Measurements from ENCODE around the gene EPHA8.

Gene EPHA8

DNA sequence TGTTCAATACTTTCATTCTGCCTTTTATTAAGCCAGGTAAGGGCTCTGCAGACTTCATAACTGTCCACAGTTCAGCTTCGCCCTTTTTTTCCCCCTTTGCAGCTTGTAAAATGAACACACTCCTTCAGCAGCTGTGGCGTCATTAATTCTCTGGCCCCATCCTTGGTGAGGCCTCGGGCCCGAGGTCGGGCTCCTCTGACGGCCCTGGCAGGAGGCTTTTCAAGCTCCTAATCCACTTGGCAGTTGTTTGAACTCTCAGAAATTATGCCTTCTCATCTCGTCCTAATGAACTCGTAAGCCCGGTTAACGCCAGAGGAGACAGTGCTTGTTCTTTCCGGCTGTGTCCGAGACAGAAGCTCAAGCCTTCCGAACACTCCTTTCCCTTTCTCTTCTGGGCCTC is 18.1 kb upstream of the EPHA8 start:
- H3K4me3 Mint-ChIP-seq, result no peak overlapping the region
- H3K9me3 Mint-ChIP-seq, result no peaks in the 10 kb centered on the region
- H3K27me3 Mint-ChIP-seq, result peaks cover 27% of the 10 kb centered on the region
- H3K27ac Mint-ChIP-seq, result no peak overlapping the region
- intact Hi-C loops (cut with micrococcal nuclease), result no loop called here
- no peaks in the 10 kb centered on the region for H3K36me3 Mint-ChIP-seq (ENCODE audit: low read depth)
- H3K4me1 Mint-ChIP-seq (ENCODE audit: low read depth), result peaks cover 6% of the 10 kb centered on the region

DNA sequence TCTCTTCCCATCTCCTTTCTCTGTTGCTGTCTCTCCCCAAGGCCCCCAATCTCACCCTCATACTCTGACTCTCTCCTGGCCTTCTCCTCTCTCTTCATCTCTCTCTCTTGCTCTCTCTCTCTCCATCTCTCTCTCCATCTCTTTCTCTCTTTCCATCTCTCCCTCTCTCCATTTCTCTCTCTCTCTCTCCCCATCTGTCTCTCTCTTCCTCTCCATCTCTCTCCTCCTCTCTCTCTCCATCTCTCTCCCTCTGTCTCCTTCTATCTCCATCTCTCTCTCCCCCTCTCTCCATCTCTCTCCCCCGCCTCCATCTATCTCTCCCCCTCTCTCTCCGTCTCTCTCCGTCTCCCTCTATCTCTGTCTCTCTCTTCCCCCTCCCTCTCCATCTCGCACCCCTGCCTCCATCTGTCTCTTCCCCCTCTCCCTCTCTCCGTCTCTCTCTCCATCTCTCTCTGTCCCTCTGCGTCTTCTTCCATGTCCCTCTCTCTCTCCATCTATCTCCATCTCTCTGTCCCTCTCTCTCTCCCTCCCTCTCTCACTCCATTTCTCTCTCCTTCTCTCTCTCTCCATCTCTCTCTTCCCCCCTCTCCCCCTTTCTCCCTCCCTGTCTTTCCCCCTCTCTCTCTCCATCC is 16.0 kb upstream of the EPHA8 start:
- no peak overlapping the region for H3K4me3 Mint-ChIP-seq
- H3K27me3 Mint-ChIP-seq, result peaks cover 31% of the 10 kb centered on the region
- no peaks in the 10 kb centered on the region for H3K36me3 Mint-ChIP-seq (ENCODE audit: low read depth)
- no peaks in the 10 kb centered on the region for H3K9me3 Mint-ChIP-seq
- intact Hi-C loops (cut with micrococcal nuclease), result no loop called here
- H3K4me1 Mint-ChIP-seq (ENCODE audit: low read depth), result no peaks in the 10 kb centered on the region
- no peak overlapping the region for H3K27ac Mint-ChIP-seq

DNA sequence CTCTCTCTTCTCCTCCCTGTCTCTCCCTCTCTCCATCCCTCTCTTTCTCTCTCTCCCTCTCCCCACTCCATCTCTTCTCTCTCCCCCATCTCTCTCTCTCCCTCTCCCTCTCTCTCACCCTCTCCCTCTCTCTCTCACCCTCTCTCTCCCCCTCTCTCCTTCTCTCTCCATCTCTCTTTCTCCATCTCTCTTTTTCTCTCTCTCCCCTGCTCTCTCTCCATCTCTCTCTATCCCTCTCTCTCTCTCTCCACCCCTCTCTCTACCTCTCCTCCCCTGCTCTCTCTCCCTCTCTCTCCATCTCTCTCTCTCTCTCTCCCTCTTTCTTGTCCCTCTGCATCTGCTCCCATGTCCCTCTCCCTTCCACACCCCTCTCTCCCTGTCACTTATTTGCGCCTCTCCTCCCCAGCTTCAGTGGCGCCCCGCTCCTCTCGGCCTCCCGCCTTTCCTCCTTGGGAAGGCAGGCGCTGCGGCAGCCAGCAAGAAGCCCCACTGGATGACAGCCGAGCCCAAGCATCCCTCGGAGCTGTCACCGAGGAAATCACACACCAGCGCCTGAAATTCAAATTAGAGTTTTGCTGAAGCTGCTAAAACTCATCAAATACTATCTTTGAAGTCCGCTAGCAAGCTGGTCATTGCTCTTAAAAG is 15.3 kb upstream of the EPHA8 start:
- intact Hi-C loops (cut with micrococcal nuclease), result no loop called here
- no peak overlapping the region for H3K27ac Mint-ChIP-seq
- peaks cover 36% of the 10 kb centered on the region for H3K27me3 Mint-ChIP-seq
- no peaks in the 10 kb centered on the region for H3K36me3 Mint-ChIP-seq (ENCODE audit: low read depth)
- H3K9me3 Mint-ChIP-seq, result no peaks in the 10 kb centered on the region
- no peak overlapping the region for H3K4me3 Mint-ChIP-seq
- H3K4me1 Mint-ChIP-seq (ENCODE audit: low read depth), result no peaks in the 10 kb centered on the region

DNA sequence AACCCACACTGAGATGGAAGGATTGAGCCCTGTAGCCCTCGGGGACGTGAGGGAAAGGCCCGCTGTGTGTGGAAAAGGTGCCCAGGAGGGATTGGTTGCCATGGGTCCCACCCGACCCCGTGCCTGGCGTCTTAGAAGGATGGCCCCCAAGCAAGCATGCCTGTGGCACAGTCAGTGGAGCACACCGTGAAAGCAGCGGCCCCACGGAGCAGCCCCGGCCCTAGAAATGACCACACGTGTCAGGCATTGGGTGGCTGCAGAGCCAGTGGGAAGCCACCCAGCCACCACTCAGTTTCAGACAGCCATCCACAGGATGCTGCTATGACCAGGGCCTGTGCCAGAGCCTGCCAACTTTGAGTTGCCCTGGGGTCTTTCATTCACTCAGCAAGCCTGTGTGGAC is 13.3 kb upstream of the EPHA8 start:
- Mint-ChIP-seq H3K4me3 (no peak overlapping the region), H3K27ac (no peak overlapping the region), H3K27me3 (peaks cover 49% of the 10 kb centered on the region), H3K4me1 (ENCODE audit: low read depth) (no peaks in the 10 kb centered on the region), H3K9me3 (no peaks in the 10 kb centered on the region), H3K36me3 (ENCODE audit: low read depth) (no peaks in the 10 kb centered on the region)
- intact Hi-C loops (cut with micrococcal nuclease), result no loop called here

DNA sequence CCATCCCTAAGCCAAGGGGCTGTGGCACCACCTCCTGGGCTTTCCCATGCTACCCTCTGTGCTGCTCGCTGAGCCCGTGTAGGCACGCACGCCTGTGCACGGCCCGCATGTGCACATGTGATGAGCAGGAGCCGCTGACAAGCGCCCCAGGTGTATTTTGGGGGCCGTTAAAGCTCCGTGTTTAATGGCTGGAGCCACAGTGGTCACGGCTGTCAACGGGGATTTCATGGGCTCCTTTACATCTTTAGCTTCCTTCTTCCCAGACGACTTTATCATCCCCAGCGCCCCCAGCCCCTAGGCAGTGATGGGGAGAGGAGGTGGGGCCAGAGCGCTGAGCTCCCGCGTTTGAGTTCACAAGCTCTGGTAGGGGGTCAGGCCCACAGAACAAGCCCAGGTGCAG is 11.7 kb upstream of the EPHA8 start:
- H3K27ac Mint-ChIP-seq, result no peak overlapping the region
- H3K4me1 Mint-ChIP-seq (ENCODE audit: low read depth), result no peaks in the 10 kb centered on the region
- H3K4me3 Mint-ChIP-seq, result no peak overlapping the region
- intact Hi-C loops (cut with micrococcal nuclease), result no loop called here
- no peaks in the 10 kb centered on the region for H3K36me3 Mint-ChIP-seq (ENCODE audit: low read depth)
- H3K27me3 Mint-ChIP-seq, result peaks cover 62% of the 10 kb centered on the region
- H3K9me3 Mint-ChIP-seq, result no peaks in the 10 kb centered on the region

DNA sequence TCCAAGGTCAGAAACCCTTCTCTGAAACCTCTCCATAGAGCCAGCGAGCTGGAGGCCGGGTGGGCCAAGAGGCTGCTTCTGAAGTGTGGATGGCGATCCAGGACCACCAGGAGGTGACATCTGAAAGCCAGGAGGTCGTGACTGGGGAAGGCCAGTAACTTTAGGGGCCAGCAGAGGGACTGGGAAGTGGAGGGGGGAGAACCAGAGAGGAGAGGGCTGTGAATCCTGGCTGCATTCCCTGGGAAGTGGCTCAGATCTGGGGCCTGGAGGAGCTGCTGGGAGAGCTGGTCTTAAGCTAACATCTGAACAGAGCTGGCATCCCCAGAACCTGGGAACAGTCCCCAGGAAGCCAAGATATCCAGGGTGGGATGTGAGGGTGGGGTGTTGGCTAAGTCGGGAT is 11.3 kb upstream of the EPHA8 start:
- Mint-ChIP-seq H3K27ac (no peak overlapping the region), H3K36me3 (ENCODE audit: low read depth) (no peaks in the 10 kb centered on the region), H3K4me1 (ENCODE audit: low read depth) (no peaks in the 10 kb centered on the region), H3K27me3 (peaks cover 63% of the 10 kb centered on the region), H3K9me3 (no peaks in the 10 kb centered on the region), H3K4me3 (no peak overlapping the region)
- intact Hi-C loops (cut with micrococcal nuclease), result no loop called here

DNA sequence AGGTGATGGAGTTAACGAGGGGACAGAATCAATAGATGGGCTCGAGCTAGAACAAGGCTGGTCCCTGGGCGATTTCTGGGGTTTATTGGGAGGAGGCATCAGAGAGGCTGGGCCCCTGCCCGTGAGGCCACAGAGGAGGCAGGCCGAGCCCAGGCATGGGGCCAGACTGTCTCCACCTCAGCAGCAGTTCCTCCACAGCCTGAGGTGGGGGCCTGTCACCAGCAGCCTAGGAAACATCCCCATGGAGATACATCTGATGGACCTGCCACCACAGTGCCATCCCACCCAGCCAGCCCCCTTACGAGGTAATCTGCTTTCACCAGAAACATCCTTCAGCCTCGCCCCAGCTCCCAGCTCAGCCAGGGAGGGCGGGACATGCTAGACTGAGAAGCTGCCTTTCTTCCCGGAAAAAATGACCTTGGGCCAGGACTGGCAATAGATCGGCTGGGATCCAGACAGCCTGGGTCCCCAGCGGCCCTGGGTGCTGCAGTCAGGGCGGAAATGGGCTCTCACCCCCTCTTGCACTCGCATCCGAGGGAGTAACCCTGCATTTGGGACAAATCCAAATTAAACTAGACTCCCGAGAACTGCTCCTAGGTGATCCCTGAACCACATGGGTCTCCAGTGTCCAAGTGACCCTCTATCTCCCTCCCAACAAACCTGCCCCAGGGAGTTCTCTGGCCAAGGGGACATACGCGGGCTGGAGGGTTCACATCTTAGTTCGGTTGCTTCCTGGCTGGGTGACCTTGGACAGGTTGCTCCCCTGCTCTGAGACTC is 10.0 kb upstream of the EPHA8 start:
- H3K4me3 Mint-ChIP-seq, result no peak overlapping the region
- peaks cover 61% of the 10 kb centered on the region for H3K27me3 Mint-ChIP-seq
- no peak overlapping the region for H3K27ac Mint-ChIP-seq
- intact Hi-C loops (cut with micrococcal nuclease), result no loop called here
- no peaks in the 10 kb centered on the region for H3K36me3 Mint-ChIP-seq (ENCODE audit: low read depth)
- H3K4me1 Mint-ChIP-seq (ENCODE audit: low read depth), result no peaks in the 10 kb centered on the region
- no peaks in the 10 kb centered on the region for H3K9me3 Mint-ChIP-seq

DNA sequence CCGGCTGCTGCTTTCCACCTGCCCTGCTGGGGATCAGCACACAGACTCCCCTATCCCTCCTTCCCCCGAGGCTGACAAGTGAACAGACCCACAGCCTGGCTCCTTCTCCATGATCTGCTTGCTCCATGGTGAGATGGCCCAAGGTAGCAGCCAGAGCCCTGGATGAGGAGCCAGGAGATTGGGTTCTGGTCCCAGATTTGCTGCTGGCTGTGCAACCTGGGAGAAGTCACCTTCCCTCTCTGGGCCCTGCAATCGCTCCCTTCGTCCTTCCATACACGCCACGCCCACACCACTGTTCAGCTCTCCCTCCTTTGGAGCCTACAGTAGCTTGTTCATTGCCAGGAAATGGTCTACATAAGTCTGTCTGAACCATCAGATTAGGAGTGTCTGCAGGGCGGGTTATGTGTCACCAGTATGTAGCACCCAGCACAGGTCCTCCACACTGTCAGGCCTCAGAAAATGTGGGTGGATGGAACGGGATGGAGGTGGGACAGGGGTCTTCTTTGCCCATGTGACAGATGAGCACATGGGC is 9.2 kb upstream of the EPHA8 start:
- intact Hi-C loops (cut with micrococcal nuclease), result no loop called here
- Mint-ChIP-seq H3K9me3 (no peaks in the 10 kb centered on the region), H3K36me3 (ENCODE audit: low read depth) (no peaks in the 10 kb centered on the region), H3K4me1 (ENCODE audit: low read depth) (no peaks in the 10 kb centered on the region), H3K4me3 (no peak overlapping the region), H3K27ac (no peak overlapping the region), H3K27me3 (peaks cover 62% of the 10 kb centered on the region)

DNA sequence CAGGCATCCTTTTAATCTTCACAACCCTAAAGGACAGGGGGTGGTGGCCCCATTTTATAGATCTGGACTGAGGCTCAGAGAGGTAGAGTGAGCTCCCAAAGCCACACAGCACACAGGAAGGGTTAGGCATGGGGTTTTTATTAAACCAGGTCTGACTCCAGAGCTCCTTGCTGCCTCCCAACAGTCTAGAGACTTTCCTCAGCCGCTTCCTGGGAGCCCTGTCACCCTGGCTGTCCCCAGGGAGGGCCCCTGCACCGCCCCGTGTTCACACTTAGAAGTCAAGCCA is 8.0 kb upstream of the EPHA8 start:
- intact Hi-C loops (cut with micrococcal nuclease), result no loop called here
- Mint-ChIP-seq H3K36me3 (ENCODE audit: low read depth) (no peaks in the 10 kb centered on the region), H3K27ac (no peak overlapping the region), H3K4me3 (no peak overlapping the region), H3K4me1 (ENCODE audit: low read depth) (no peaks in the 10 kb centered on the region), H3K9me3 (no peaks in the 10 kb centered on the region), H3K27me3 (peaks cover 70% of the 10 kb centered on the region)

DNA sequence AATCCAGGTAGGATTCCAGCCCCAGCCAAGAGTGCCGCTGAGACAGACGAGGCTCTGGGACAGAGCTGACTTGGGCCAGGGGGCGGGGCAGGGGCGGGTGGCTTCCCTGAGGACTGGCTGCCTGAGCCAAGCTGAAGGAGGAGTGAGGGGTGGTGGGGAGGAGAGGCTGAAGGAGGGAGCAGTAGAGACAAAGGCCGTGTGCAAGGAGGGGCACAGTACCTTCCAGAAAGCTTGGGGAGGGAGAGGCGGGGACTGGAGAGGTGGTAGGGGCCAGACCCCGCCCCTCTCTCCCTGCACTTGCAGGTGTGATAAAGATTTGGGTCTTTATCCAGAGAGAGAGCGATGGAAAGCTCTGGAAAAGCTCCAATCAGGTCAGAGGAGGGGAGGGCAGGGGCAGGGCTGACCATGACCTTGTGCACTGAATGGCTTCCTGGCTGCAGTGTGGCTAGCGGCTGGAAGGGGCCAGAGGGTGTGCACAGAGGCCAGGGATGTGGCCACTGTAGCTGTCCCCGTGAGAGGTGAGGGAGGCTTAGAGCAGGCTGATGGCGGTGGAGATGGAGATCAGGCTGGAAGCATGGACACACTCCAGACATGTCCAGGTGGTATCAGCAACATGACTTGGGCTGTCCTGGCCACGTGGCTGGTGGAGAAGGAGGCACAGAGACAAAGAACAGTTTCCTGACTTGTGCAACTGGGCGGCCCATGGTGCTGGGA is 6.7 kb upstream of the EPHA8 start:
- peaks cover 78% of the 10 kb centered on the region for H3K27me3 Mint-ChIP-seq
- intact Hi-C loops (cut with micrococcal nuclease), result no loop called here
- no peaks in the 10 kb centered on the region for H3K4me1 Mint-ChIP-seq (ENCODE audit: low read depth)
- no peak overlapping the region for H3K27ac Mint-ChIP-seq
- no peaks in the 10 kb centered on the region for H3K9me3 Mint-ChIP-seq
- H3K36me3 Mint-ChIP-seq (ENCODE audit: low read depth), result no peaks in the 10 kb centered on the region
- no peak overlapping the region for H3K4me3 Mint-ChIP-seq

DNA sequence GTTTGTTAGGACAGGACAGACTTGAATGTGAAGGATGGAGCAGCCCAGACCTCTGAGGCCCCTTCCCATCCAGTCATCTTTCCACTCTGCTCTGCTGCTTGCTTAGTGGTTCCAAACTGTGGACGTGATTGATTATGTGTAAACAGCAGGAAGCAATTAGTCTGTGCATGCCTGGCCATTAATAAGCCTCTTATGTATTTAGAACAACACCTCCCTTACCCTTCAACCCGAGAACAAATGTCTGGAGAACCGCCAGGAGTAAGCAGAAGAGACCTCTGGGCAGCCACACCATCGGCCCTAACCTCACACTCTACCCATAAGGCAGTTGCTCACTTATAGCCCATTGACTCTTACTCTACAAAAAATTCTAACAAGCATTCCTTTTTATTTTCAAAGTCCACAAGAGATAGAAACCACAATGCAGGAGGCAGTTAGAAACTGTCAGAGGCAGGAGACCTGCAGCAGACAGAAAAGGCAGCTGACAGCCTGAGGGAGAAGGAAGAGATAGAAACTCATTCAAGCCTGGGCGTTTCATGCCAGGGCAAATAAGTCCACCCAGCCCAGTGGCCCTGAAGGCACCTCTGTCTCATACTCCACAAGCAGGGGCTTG is 5.8 kb upstream of the EPHA8 start:
- no peaks in the 10 kb centered on the region for H3K36me3 Mint-ChIP-seq (ENCODE audit: low read depth)
- no peaks in the 10 kb centered on the region for H3K9me3 Mint-ChIP-seq
- no peak overlapping the region for H3K4me3 Mint-ChIP-seq
- intact Hi-C loops (cut with micrococcal nuclease), result no loop called here
- no peaks in the 10 kb centered on the region for H3K4me1 Mint-ChIP-seq (ENCODE audit: low read depth)
- no peak overlapping the region for H3K27ac Mint-ChIP-seq
- H3K27me3 Mint-ChIP-seq, result peaks cover 85% of the 10 kb centered on the region

DNA sequence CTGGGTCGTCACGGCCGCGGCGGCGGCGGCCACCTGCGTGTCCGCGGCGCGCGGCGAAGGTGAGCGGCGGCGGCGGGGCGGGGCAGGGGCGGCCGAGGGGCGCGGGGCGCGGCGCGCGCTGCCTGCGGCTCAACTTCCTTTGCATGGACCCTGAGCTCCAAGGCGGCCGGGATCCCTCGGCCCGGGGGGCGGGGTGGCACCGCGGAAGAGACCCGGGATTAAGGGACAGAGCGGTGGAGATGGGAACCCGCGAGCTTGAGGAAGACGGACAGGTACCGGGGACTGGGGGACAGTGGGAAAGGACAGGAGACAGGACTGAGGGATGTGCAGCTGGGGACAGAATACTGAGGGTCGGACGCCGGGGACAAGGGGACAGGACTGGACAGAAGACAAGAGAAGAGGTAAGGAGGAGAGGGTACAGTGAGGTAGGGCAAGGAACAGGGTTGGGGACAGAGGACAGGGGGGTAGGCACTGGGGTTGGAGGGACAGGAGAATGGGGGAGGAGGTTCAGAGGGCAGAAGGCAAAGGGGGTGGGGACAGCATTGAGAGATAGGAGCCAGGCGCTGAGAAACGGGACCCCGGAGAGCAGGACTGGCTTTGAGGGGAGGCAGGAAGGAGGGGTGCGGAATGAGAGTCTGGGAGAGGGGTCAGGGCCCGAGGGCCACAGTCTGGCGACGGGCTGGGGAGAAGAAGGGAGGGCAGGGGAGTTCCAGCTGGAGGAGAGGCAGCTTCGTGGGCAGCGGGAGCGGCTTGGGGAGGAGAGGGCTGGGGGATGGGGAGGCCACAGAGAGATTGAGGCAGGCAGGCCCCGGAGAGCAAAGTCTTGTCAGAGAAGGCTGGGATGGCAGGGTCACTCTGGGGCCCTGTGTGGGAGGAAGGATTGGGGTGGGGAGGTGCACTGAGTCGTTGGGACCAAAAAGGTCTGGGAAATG is 648 bp downstream of the EPHA8 start:
- H3K4me3 Mint-ChIP-seq, result no peak overlapping the region
- no peaks in the 10 kb centered on the region for H3K36me3 Mint-ChIP-seq (ENCODE audit: low read depth)
- no peaks in the 10 kb centered on the region for H3K4me1 Mint-ChIP-seq (ENCODE audit: low read depth)
- intact Hi-C loops (cut with micrococcal nuclease), result no loop called here
- H3K27ac Mint-ChIP-seq, result no peak overlapping the region
- H3K9me3 Mint-ChIP-seq, result no peaks in the 10 kb centered on the region
- H3K27me3 Mint-ChIP-seq, result peaks cover 76% of the 10 kb centered on the region

DNA sequence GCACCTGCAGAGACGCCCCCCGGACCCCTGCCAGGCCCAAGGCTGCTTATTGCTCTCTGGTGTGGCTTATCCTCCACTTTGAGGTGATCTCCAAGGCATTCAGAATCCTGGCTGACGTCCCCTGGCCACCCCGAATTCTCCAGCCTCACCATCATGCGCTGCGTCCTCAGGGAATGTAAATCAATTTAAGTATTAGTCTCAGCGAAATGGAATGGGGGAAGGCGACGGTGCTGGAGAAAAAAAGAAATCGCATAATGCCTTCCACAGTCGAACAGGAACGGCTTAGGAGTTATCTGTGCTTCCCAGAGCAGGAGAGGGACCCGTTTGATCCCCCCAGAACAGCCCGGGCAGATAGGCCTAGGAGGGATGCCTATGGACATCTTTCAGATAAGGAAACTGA is 2.9 kb downstream of the EPHA8 start:
- no peaks in the 10 kb centered on the region for H3K36me3 Mint-ChIP-seq (ENCODE audit: low read depth)

More for the DNA sequence above, 2.9 kb downstream of the EPHA8 start:
- Mint-ChIP-seq H3K27ac (no peak overlapping the region), H3K4me1 (ENCODE audit: low read depth) (no peaks in the 10 kb centered on the region), H3K9me3 (no peaks in the 10 kb centered on the region), H3K27me3 (peaks cover 56% of the 10 kb centered on the region), H3K4me3 (no peak overlapping the region)
- intact Hi-C loops (cut with micrococcal nuclease), result no loop called here

Measured in dendritic cell treated with granulocyte-macrophage colony-stimulating factor and Interleukin-4, amounts not matched to agents 40 ng/mL and 50 ng/mL, for 4 days (primary cell).